H1 (cell line): ENCODE results near the gene KCNT1. TPM values are rescaled to one million over a fixed set of nuclear protein-coding genes. Genes with fewer than 3 reads are reported as not detected.

Source experiments
- CTCF ChIA-PET: fragments of 300-600 bp; sonication (Branson Sonifier 250); formaldehyde crosslinking; loops from one replicate; lab custom pipeline; 2021; ENCODE audit not compliant: partially characterized antibody; lab: Charles Lee
- POLR2A ChIA-PET: fragments of 300-600 bp; sonication (Branson Sonifier 250); formaldehyde crosslinking; loops from one replicate; lab custom pipeline; 2021; ENCODE audit warnings: inconsistent platforms; ENCODE audit not compliant: partially characterized antibody; lab: Charles Lee
- DNase-seq, 2 experiments: peaks; one replicate each; pipeline versions ENCODE4 v3.0.0 to v3.0.0-alpha.2; 2010 to 2022; ENCODE audit warnings: low spot score in 2 of 2, low read depth in 1 of 2, mixed read lengths in 1 of 2
- FAIRE-seq: peaks from 2 replicates; lab custom pipeline; 2011; peaks lifted over from hg19 to GRCh38; lab: Jason Lieb, UNC
- H2AFZ ChIP-seq: 2 replicates; pipeline ENCODE4 v1.8.1; 2012; ENCODE audit warnings: low read length, inconsistent platforms
- H2AK5ac ChIP-seq: 2 replicates; pipeline ENCODE4 v1.6.1; 2013; ENCODE audit warnings: low read depth, low read length
- H2BK120ac ChIP-seq: replicated peaks from 2 replicates; pipeline ENCODE3; 2013; ENCODE audit warnings: low read depth, low read length, inconsistent platforms
- H2BK12ac ChIP-seq: 2 replicates; pipeline ENCODE4 v1.6.1; 2013; ENCODE audit warnings: low read depth, low read length
- H2BK15ac ChIP-seq: 2 replicates; pipeline ENCODE4 v1.6.1; 2013; ENCODE audit warnings: low read length
- H2BK20ac ChIP-seq: 2 replicates; pipeline ENCODE4 v1.6.1; 2013; ENCODE audit warnings: low read length
- H2BK5ac ChIP-seq: 2 replicates; pipeline ENCODE4 v1.6.1; 2013; ENCODE audit warnings: low read depth, low read length
- H3K14ac ChIP-seq: 2 replicates; pipeline ENCODE4 v1.6.1; 2013; ENCODE audit warnings: inconsistent platforms; ENCODE audit not compliant: insufficient read length
- H3K18ac ChIP-seq: 2 replicates; pipeline ENCODE4 v1.6.1; 2013; ENCODE audit warnings: low read length; ENCODE audit errors: extremely low read depth
- H3K23ac ChIP-seq: 2 replicates; pipeline ENCODE4 v1.6.1; 2013; ENCODE audit warnings: inconsistent platforms; ENCODE audit not compliant: insufficient read length
- H3K23me2 ChIP-seq: 2 replicates; pipeline ENCODE4 v1.6.1; 2013; ENCODE audit warnings: low read depth, low read length
- H3K27ac ChIP-seq: 2 replicates; pipeline ENCODE4 v1.6.1; 2011; ENCODE audit warnings: low read depth, low read length, inconsistent platforms
- H3K27me3 ChIP-seq, 4 experiments: replicated peaks in 1 of 4; 1 replicate in 1 of 4; 2 replicates in 3 of 4; pipeline versions ENCODE4 v1.6.1 to v1.8.1; 2011 to 2013; ENCODE audit warnings: low read length in 3 of 4, mild to moderate bottlenecking in 3 of 4, inconsistent platforms in 2 of 4, mixed read lengths in 2 of 4, moderate library complexity in 1 of 4; ENCODE audit not compliant: control insufficient read depth in 3 of 4, insufficient read depth in 3 of 4; ENCODE audit errors: extremely low read depth in 1 of 4
- H3K36me3 ChIP-seq, 4 experiments: 2 replicates each; pipeline versions ENCODE4 v1.6.1 to v1.8.1; 2011 to 2013; ENCODE audit warnings: mild to moderate bottlenecking in 4 of 4, low read length in 3 of 4, moderate library complexity in 2 of 4, control low read depth in 1 of 4, inconsistent platforms in 1 of 4; ENCODE audit not compliant: insufficient read depth in 4 of 4, control insufficient read depth in 2 of 4
- H3K4ac ChIP-seq: replicated peaks from 2 replicates; pipeline ENCODE3; 2013; ENCODE audit warnings: low read length, low read depth, mixed read lengths, inconsistent platforms; ENCODE audit not compliant: insufficient read length
- H3K4me1 ChIP-seq, 4 experiments: replicated peaks in 1 of 4; 1 replicate in 1 of 4; 2 replicates in 3 of 4; pipeline versions ENCODE4 v1.6.1 to v1.8.1; 2011 to 2013; ENCODE audit warnings: low read length in 3 of 4, inconsistent platforms in 2 of 4, mixed read lengths in 1 of 4; ENCODE audit not compliant: insufficient read depth in 4 of 4, control insufficient read depth in 3 of 4
- H3K4me2 ChIP-seq, 2 experiments: 2 replicates each; pipeline versions ENCODE4 v1.6.1 to v1.8.1; 2011 to 2013; ENCODE audit warnings: low read depth in 2 of 2, low read length in 2 of 2, control low read depth in 1 of 2, inconsistent platforms in 1 of 2, mild to moderate bottlenecking in 1 of 2; ENCODE audit not compliant: insufficient read depth in 1 of 2
- H3K4me3 ChIP-seq, 4 experiments: fragments of 200-600, 300-600 bp in 1 of 4; sonication (generic), shearing (Covaris generic), sonication (Bioruptor Twin) in 1 of 4; 2 replicates each; pipeline versions ENCODE4 v1.5.1 to v1.8.1; 2011 to 2016; ENCODE audit warnings: low read length in 4 of 4, low read depth in 3 of 4, control low read depth in 2 of 4, inconsistent platforms in 2 of 4, mild to moderate bottlenecking in 2 of 4, mixed read lengths in 1 of 4, moderate library complexity in 1 of 4; ENCODE audit not compliant: insufficient read depth in 2 of 4; ENCODE audit errors: extremely low read depth in 1 of 4
- H3K56ac ChIP-seq: replicated peaks from 2 replicates; pipeline ENCODE3; 2013; ENCODE audit warnings: low read depth, mild to moderate bottlenecking, mixed read lengths, low read length, inconsistent platforms; ENCODE audit not compliant: insufficient read length
- H3K79me1 ChIP-seq: 2 replicates; pipeline ENCODE4 v1.6.1; 2013; ENCODE audit warnings: low read depth, low read length, control low read depth
- H3K79me2 ChIP-seq, 2 experiments: 2 replicates each; pipeline versions ENCODE4 v1.6.1 to v1.8.1; 2012 to 2013; ENCODE audit warnings: low read length in 2 of 2, mild to moderate bottlenecking in 2 of 2, inconsistent platforms in 1 of 2; ENCODE audit not compliant: insufficient read depth in 2 of 2, control insufficient read depth in 1 of 2
- H3K9ac ChIP-seq, 4 experiments: replicated peaks in 1 of 4; 1 replicate in 1 of 4; 2 replicates in 3 of 4; pipeline versions ENCODE4 v1.6.1 to v1.8.1; 2011 to 2013; ENCODE audit warnings: low read depth in 3 of 4, low read length in 3 of 4, control low read depth in 2 of 4, mild to moderate bottlenecking in 2 of 4, moderate library complexity in 2 of 4, inconsistent platforms in 1 of 4; ENCODE audit errors: extremely low read depth in 1 of 4
- H3K9me3 ChIP-seq, 2 experiments: 2 replicates each; pipeline versions ENCODE4 v1.6.1 to v1.8.1; 2012 to 2013; ENCODE audit warnings: mild to moderate bottlenecking in 2 of 2, moderate library complexity in 2 of 2, control low read depth in 1 of 2, inconsistent platforms in 1 of 2, low read depth in 1 of 2, low read length in 1 of 2, mixed read lengths in 1 of 2; ENCODE audit not compliant: insufficient read depth in 2 of 2
- H4K20me1 ChIP-seq, 2 experiments: replicated peaks in 1 of 2; 2 replicates each; pipeline versions ENCODE3 to v1.8.1; 2011 to 2013; ENCODE audit warnings: inconsistent platforms in 2 of 2, low read length in 2 of 2, mild to moderate bottlenecking in 1 of 2; ENCODE audit not compliant: insufficient read depth in 2 of 2, control insufficient read depth in 1 of 2
- H4K5ac ChIP-seq: 2 replicates; pipeline ENCODE4 v1.6.1; 2013; ENCODE audit warnings: low read length, low read depth, mixed read lengths, inconsistent platforms; ENCODE audit not compliant: insufficient read length
- H4K8ac ChIP-seq: 2 replicates; pipeline ENCODE4 v1.8.0; 2013; ENCODE audit warnings: mild to moderate bottlenecking, moderate library complexity, low read length, inconsistent platforms; ENCODE audit not compliant: insufficient read depth; ENCODE audit errors: extremely low read depth
- H4K91ac ChIP-seq: replicated peaks from 2 replicates; pipeline ENCODE3; 2013; ENCODE audit warnings: low read length, mixed read lengths, inconsistent platforms; ENCODE audit not compliant: insufficient read length
- NANOG ChIP-seq: IDR thresholded peaks from 2 replicates; pipeline ENCODE4 v1.6.1; 2011; ENCODE audit warnings: low read length, low read depth, mild to moderate bottlenecking, inconsistent platforms; ENCODE audit not compliant: insufficient read depth, poor library complexity, severe bottlenecking
- RNF2 ChIP-seq: fragments of 200-900, 300-1000 bp; sonication (generic); IDR thresholded peaks from 2 replicates; pipeline ENCODE4 v1.7.1; 2016; ENCODE audit warnings: borderline replicate concordance, low read depth, mild to moderate bottlenecking, antibody characterized with exemption, low read length; ENCODE audit not compliant: poor library complexity, severe bottlenecking; ENCODE audit errors: missing control alignments
- TEAD4 ChIP-seq: IDR thresholded peaks from 2 replicates; pipeline ENCODE4 v1.6.1; 2012; ENCODE audit warnings: low read depth, low read length, inconsistent platforms, mixed read lengths
- WGBS, 2 experiments: shearing (Covaris generic) in 1 of 2; methylation state at CpG; one replicate each; pipeline versions ENCODE4 v1.1.6 to v1.1.7; 2013 to 2015; ENCODE audit warnings: low lambda C conversion rate in 2 of 2, mixed read lengths in 2 of 2, inconsistent platforms in 1 of 2, low coverage in 1 of 2, missing lambda C conversion rate in 1 of 2; ENCODE audit not compliant: insufficient replicate concordance in 2 of 2, insufficient coverage in 1 of 2, insufficient read length in 1 of 2; ENCODE audit errors: extremely low coverage in 1 of 2, missing lambda C conversion rate in 1 of 2; 5-methylcytosine and 5-hydroxymethylcytosine counted together
- polyA plus RNA-seq, 7 experiments: library from polyadenylated mRNA; depleted of rRNA in 3 of 7; stranded (reverse) in 5 of 7; unstranded in 2 of 7; fragments of >200 nt in 5 of 7; fragments of 200-250 nt in 2 of 7; gene quantifications; 1 replicate in 5 of 7; 2 replicates in 1 of 7; 4 replicates in 1 of 7; pipeline versions ENCODE4 v1.2.1 to v1.2.3, GENCODE V29; 2011 to 2013; ENCODE audit warnings: missing spikeins in 2 of 7, mixed read lengths in 2 of 7
- total RNA-seq: library from RNA; stranded (reverse); fragmentation: NEBNext Ultra II Directional; extraction: Animal tissue kit (Norgen Biotek cat#: 25700); gene quantifications from 2 replicates; pipeline ENCODE4 v1.2.1, GENCODE V29; 2021

KCNT1 gene
- total and polyA plus RNA-seq, 2 of the 8 experiments (the other 6 are each of a cell fraction or from before 2014, with no cell fraction given), result 0.13 to 0.20 TPM

DNA sequence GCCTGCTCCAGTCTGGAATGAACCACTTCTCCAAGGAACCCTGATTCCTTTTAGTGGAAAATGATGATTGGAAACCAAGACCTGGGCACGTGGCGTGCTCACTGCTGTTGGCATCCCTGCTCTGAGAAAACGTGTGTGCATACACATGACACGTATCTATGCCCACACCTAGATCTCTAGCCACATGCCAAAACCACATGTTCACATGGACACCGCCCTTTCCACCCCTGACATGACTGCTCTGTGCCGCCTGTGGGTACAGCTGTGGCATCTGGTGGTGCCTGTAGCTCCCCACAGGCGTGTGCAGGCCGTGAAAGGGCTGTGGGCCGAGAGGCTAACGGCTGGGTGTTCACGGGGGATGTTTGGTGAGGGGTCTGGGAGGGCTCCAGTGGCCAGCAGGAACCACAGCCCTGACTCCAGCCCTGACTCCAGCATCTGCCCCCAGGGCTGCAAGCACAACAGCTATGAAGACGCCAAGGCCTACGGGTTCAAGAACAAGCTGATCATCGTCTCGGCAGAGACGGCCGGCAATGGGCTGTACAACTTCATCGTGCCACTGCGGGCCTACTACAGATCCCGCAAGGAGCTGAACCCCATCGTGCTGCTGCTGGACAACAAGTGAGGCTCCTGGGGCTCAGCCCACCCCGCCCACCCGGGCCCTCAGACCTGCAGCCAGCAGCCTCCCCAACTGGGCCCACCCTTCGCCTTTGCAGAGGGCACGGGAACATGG is 75.1 kb downstream of the KCNT1 start:
- Histone ChIP-seq H3K9me3 (no peaks in the 10 kb centered on the region), H2BK12ac (no peak overlapping the region), H3K79me2 (no peaks in the 10 kb centered on the region), H4K5ac (no peak overlapping the region), H3K23ac (no peak overlapping the region), H3K14ac (no peak overlapping the region), H3K4me2 (no peak overlapping the region), H2BK15ac (no peak overlapping the region), H2BK5ac (no peak overlapping the region), H2AFZ (no peak overlapping the region), H3K56ac (no peak overlapping the region), H3K9ac (no peak overlapping the region; a peak in 1 of 7 replicates), H3K36me3 (no peaks in the 10 kb centered on the region; a peak in 1 of 8 replicates), H3K4me1 (no peaks in the 10 kb centered on the region; a peak in 1 of 7 replicates), H3K4ac (no peak overlapping the region), H4K8ac (no peak overlapping the region), H3K79me1 (no peaks in the 10 kb centered on the region), H3K23me2 (peaks cover 6% of the 10 kb centered on the region; the same call in 1 of the 2 replicates), H2BK20ac (no peak overlapping the region), H4K91ac (peak overlapping the region; percentile 15), H3K27ac (no peak overlapping the region)
- 87% methylated on average over 21 of the region's 25 CpGs; no CpG with 5 or more reads in 1 of the 2 experiments for WGBS, 2 experiments
- DNase-seq, result no peak
- no peak for FAIRE-seq
- TF ChIP-seq RNF2 (no peak), NANOG (no peak), TEAD4 (no peak)
- TF ChIP-seq, all 59 proteins: peak for 0
- Histone ChIP-seq H2AK5ac (no peak overlapping the region), H3K27me3 (no peaks in the 10 kb centered on the region), H2BK120ac (no peak overlapping the region), H3K18ac (no peak overlapping the region), H3K4me3 (no peak overlapping the region), H4K20me1 (peaks cover 0 to 7% of the 10 kb centered on the region in 2 experiments)
- ChIA-PET CTCF (interaction anchor here (1.0 to 2.3 kb wide), 8 partner anchors 11 to 894 kb away, joined by 3 to 13 read pairs (median 4); no protein-coding TSS in a partner anchor), POLR2A (no interaction called here)
